IPS DF 6.9 (cell line): ENCODE results near the gene TNFRSF14.
"Not testable (repeated sequence)": the region's sequence is repeated elsewhere in the genome, so short reads cannot be mapped to it uniquely, and the experiment has no call there.

Source experiments
- DNase-seq: peaks from one replicate; pipeline ENCODE4 v3.0.0-alpha.2; 2013; ENCODE audit warnings: low read depth, low spot score
- H3K27ac ChIP-seq: one replicate; pipeline ENCODE4 v1.5.1; 2013; ENCODE audit warnings: low read length, control low read depth
- H3K27me3 ChIP-seq: 2 replicates; pipeline ENCODE4 v1.6.1; 2013; ENCODE audit warnings: mild to moderate bottlenecking, low read length; ENCODE audit not compliant: control insufficient read depth, insufficient read depth
- H3K36me3 ChIP-seq: 2 replicates; pipeline ENCODE4 v1.6.1; 2013; ENCODE audit warnings: low read length; ENCODE audit not compliant: control insufficient read depth, insufficient read depth
- H3K4me1 ChIP-seq: 2 replicates; pipeline ENCODE4 v1.6.1; 2013; ENCODE audit warnings: low read length; ENCODE audit not compliant: control insufficient read depth, insufficient read depth
- H3K4me3 ChIP-seq: 2 replicates; pipeline ENCODE4 v1.5.1; 2013; ENCODE audit warnings: mild to moderate bottlenecking, low read length
- H3K9me3 ChIP-seq: 2 replicates; pipeline ENCODE4 v1.6.1; 2013; ENCODE audit warnings: low read length, inconsistent platforms; ENCODE audit not compliant: control insufficient read depth, insufficient read depth
- WGBS: extraction: QIAGEN DNeasy Blood & Tissue Kit; methylation state at CpG from one replicate; pipeline ENCODE4 v1.1.7; 2013; ENCODE audit warnings: mixed read lengths, missing lambda C conversion rate; ENCODE audit not compliant: insufficient read length, insufficient coverage; 5-methylcytosine and 5-hydroxymethylcytosine counted together

The TNFRSF14 gene

DNA sequence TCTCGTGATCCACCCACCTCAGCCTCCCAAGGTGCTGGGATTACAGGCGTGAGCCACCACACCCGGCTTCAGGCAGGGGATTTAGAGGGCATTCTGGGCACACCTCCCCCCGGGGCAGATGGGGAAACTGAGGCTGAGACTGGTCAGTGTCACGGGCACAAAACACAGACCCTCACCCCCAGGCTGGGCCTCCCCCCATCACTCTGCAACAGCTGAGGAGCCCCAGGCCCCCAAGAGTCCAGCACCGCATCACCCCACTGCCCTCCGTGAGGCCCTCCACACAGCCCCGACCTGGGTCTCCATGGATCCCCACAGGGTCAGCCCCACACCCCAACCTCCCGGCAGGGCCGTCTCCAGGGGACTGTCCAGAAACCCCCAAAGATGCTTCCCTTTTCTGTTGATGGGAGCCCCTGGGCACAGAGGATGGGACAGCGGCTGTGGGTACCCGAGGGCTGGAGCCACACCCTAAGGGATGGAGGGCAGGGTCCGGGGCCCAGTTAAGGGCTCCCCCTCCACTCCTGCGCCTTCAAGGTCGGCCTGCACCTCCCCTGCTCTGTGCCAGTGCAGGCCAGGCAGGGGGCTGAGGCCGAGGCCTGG lies 11.0 kb downstream of the TNFRSF14 start:
- no peak for DNase-seq
- no peaks in the 10 kb centered on the region for H3K36me3 ChIP-seq
- H3K4me3 ChIP-seq = no peak overlapping the region
- no peaks in the 10 kb centered on the region for H3K4me1 ChIP-seq
- H3K9me3 ChIP-seq = no peaks in the 10 kb centered on the region
- H3K27me3 ChIP-seq = no peaks in the 10 kb centered on the region
- no CpG with 5 or more reads among the region's 16 CpGs for WGBS
- H3K27ac ChIP-seq = no peak overlapping the region

- not testable (repeated sequence) for H3K4me3 ChIP-seq, DNase-seq, H3K27me3 ChIP-seq, H3K9me3 ChIP-seq, H3K36me3 ChIP-seq, H3K27ac ChIP-seq, H3K4me1 ChIP-seq
- no CpG with 5 or more reads among the region's 17 CpGs for WGBS
Observed at GRCh38 chr1:2568187-2568816, 12.1 kb downstream of the TNFRSF14 start.

GRCh38 chr1:2569060-2569459 lies 12.9 kb downstream of the TNFRSF14 start:
- no peak for DNase-seq
- Histone ChIP-seq H3K4me3 (no peak overlapping the region), H3K4me1 (no peaks in the 10 kb centered on the region), H3K36me3 (no peaks in the 10 kb centered on the region), H3K9me3 (no peaks in the 10 kb centered on the region), H3K27me3 (no peaks in the 10 kb centered on the region), H3K27ac (no peak overlapping the region)
- WGBS = no CpG with 5 or more reads among the region's 17 CpGs

DNA sequence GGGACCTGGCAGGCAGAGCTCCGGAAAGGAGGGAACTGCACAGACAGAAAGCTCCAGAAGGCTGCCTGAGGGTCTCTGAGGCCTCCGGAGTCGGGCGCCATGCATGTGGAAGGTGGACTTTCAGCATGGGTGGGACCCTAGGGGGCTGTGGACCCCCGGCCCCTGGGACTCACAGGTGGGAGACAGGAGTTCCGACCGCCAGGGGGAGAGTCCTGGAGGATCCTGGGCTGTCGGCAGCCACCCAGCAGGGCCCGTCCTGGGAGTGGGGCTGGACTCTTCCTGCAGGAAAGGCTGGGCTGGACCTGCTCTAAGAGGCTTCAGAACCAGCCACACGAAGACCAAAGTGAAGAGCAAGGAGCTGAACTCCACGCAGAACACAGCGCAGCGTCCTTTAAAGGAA lies 13.5 kb downstream of the TNFRSF14 start:
- DNase-seq, H3K36me3 ChIP-seq, H3K27me3 ChIP-seq, H3K4me3 ChIP-seq, H3K27ac ChIP-seq, H3K4me1 ChIP-seq, H3K9me3 ChIP-seq: not testable (repeated sequence)
- no CpG with 5 or more reads among the region's 13 CpGs for WGBS

DNA sequence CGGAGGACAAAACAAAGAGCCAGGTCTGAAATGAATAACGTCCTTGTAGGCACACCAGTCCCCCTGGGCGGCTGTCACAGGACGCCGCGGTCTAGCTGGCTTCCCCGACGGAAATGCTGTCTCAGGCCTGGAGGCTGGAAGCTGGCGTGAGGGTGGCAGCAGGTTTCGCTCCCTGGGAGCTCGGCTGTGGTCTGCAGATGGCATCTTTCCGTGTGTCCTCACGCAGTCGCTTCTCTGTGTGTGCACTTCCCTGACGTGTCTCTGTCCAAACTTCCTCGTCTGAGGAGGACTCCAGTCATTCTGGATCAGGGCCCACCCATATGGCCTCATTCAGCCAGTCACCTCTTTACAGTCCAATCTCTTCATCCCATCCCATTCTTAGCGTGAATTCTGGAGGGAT lies 14.2 kb downstream of the TNFRSF14 start:
- no peaks in the 10 kb centered on the region for H3K9me3 ChIP-seq
- H3K4me3 ChIP-seq = no peak overlapping the region
- H3K27me3 ChIP-seq = no peaks in the 10 kb centered on the region
- no peaks in the 10 kb centered on the region for H3K4me1 ChIP-seq
- DNase-seq = no peak
- WGBS = no CpG with 5 or more reads among the region's 17 CpGs
- no peaks in the 10 kb centered on the region for H3K36me3 ChIP-seq
- H3K27ac ChIP-seq = no peak overlapping the region

- H3K9me3 ChIP-seq = no peaks in the 10 kb centered on the region
- no peaks in the 10 kb centered on the region for H3K4me1 ChIP-seq
- no peak overlapping the region for H3K27ac ChIP-seq
- no peaks in the 10 kb centered on the region for H3K27me3 ChIP-seq
- no peak overlapping the region for H3K4me3 ChIP-seq
- no peak for DNase-seq
- H3K36me3 ChIP-seq = no peaks in the 10 kb centered on the region
- no CpG with 5 or more reads among the region's 9 CpGs for WGBS
Observed at GRCh38 chr1:2571348-2571747, 15.2 kb downstream of the TNFRSF14 start.

GRCh38 chr1:2573250-2573920 lies 17.2 kb downstream of the TNFRSF14 start:
- Histone ChIP-seq H3K4me3 (no peak overlapping the region), H3K27ac (no peak overlapping the region), H3K9me3 (no peaks in the 10 kb centered on the region), H3K4me1 (peaks cover 1% of the 10 kb centered on the region; the same call in 1 of the 2 replicates), H3K36me3 (no peaks in the 10 kb centered on the region), H3K27me3 (no peaks in the 10 kb centered on the region)
- no peak for DNase-seq
- no CpG with 5 or more reads among the region's 8 CpGs for whole genome bisulfite sequencing

GRCh38 chr1:2574350-2574749 lies 18.2 kb downstream of the TNFRSF14 start:
- Histone ChIP-seq H3K4me1 (peaks cover 2% of the 10 kb centered on the region; the same call in 1 of the 2 replicates), H3K27ac (no peak overlapping the region), H3K4me3 (no peak overlapping the region)

DNA sequence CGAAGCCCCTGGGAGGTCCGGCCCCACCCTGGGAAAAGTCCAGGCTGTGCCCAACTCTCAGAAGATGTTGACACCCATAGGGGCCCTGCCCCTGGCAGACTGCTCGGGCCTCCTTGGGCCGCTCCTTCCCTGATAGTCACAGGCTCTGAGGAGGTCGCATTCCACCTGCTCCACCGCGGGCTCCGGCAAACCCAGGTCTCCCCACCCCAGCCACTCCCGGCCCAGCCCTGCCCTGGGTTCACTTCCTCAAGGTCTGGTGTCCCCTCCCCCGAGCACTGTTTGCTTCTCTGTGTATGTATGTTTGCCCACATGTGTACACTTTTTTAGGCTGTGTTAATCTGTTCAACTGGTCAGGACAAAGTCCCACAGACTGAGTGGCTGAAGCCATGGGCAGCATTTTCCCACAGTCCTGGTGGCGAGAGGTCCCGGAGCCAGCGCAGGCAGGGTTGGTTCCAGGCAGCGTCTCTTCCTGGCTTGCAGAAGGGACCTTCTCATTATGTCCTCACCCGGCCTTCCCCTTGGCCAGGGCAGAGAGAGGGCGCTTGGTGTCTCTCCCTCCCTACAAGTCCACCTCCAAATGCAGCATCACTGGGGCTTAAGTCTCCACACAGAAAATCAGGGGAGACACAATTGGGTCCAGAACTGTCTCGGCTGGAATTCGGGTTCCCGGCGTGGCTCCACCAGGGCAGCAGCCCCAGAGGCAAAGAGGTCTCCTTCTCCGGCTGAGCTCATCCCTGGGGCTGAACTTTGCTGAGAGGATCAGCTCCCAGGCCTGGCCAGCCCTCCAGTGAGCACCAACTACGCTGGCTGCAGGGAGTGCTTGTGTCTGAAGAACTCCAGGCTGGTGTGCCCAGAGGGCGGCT lies 19.9 kb downstream of the TNFRSF14 start:
- no peaks in the 10 kb centered on the region for H3K27me3 ChIP-seq
- H3K27ac ChIP-seq = no peak overlapping the region
- H3K4me3 ChIP-seq = no peak overlapping the region
- H3K4me1 ChIP-seq = peaks cover 2% of the 10 kb centered on the region; the same call in 1 of the 2 replicates
- H3K36me3 ChIP-seq = no peaks in the 10 kb centered on the region
- no peak for DNase-seq
- WGBS = no CpG with 5 or more reads among the region's 23 CpGs
- H3K9me3 ChIP-seq = no peaks in the 10 kb centered on the region

More at GRCh38 chr1:2574350-2574749, 18.2 kb downstream of the TNFRSF14 start:
- no peaks in the 10 kb centered on the region for H3K27me3 ChIP-seq
- no peak for DNase-seq
- H3K9me3 ChIP-seq = no peaks in the 10 kb centered on the region
- H3K36me3 ChIP-seq = no peaks in the 10 kb centered on the region
- WGBS = no CpG with 5 or more reads among the region's 9 CpGs

DNA sequence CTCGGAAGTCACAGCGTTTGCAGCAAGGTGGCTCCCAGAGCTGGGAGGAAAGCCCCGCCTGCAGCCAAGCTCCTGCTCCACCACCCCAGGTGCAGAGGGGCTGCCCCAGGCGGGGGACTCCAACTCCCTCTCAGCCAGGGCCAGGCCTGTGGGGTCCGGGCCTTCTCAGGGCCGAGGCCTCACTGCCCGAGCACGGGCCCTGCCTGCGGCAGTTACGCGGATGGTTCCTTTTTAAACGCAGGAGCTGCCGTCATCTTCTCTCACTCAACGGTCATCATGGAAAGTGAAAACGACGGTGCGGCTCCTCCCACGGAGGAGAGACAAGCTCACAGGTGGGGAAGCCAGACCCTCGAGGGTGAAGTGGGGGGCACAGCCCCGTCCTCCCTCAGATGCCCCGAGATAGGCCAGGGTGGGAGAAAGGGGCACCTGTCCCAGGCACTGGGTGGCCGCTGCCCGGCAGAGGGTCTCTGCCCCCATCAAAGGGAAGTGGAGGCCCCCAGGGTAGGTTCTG lies 21.4 kb downstream of the TNFRSF14 start:
- not testable (repeated sequence) for H3K9me3 ChIP-seq, H3K27ac ChIP-seq, H3K27me3 ChIP-seq, DNase-seq, H3K4me3 ChIP-seq, H3K4me1 ChIP-seq, H3K36me3 ChIP-seq
- no CpG with 5 or more reads among the region's 23 CpGs for WGBS
